UCSD-AML1 (cell line): ENCODE data around the gene STUM.

Source experiments
- DNase-seq: peaks from one replicate; lab custom pipeline; 2025; ENCODE audit not compliant: unreplicated experiment; lab: John Stamatoyannopoulos, UW

STUM gene

GRCh38 chr1:226624526-226624925, 76.0 kb downstream of the STUM start:
- no peak for DNase-seq

DNA sequence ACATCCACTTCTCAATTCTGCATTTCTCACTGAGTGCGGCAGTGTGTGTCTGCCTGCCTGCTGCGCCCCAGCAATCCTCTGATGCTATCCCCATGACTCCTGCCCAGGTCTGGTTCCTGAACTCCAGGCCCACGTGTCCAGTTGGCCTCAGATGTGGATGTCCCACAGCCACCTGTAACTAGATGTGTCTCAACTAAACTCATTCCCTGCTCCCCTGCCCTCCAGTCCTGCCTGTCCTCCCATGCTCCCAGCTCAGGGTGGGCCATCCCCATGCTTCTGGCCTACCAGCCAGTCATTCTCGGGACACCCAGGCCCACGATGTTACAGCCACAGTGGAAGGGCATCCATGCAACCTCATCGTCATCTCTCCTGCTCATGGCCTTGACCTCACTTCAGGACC, 76.8 kb downstream of the STUM start:
- DNase-seq = no peak

DNA sequence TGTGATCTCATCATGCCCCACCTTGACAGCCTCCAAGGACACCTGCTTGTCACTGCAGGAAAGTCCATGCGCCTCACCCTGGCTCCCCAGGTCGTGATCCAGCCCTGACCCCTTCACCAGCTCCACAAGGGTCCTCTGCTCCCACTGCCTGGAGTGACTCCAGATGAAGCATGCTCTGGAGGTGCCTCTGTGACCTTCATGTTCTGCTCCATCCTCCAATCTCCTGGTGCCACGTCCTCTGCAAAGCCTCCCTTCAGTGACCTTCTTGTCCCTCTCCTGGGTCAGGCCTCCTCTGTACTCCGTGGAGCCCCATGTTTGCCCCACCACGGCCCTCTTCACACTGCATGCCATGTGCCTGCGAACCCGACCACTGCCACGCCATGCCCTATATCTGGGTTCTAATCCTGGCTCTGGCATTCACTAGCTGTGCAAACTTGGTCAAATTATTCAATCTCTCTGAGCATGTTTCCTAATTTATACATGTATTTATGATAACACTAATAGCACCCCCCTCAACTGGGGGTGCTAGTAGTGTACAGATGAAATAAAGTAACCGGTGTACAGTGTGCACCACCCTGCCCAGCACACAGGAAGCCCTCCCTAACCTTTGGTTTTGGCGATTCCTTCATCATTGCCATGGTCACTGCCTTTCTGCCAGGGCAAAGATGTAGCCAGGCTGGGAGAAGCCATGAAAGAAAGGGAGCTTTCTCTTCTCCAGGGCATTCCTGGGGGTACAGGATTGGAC, 77.4 kb downstream of the STUM start:
- DNase-seq = no peak

- peak; percentile 74 for DNase-seq
Observed at GRCh38 chr1:226626577-226626956, 78.0 kb downstream of the STUM start.

GRCh38 chr1:226627050-226627755, 78.6 kb downstream of the STUM start:
- no peak for DNase-seq

GRCh38 chr1:226627924-226628611, 79.5 kb downstream of the STUM start:
- no peak for DNase-seq

DNA sequence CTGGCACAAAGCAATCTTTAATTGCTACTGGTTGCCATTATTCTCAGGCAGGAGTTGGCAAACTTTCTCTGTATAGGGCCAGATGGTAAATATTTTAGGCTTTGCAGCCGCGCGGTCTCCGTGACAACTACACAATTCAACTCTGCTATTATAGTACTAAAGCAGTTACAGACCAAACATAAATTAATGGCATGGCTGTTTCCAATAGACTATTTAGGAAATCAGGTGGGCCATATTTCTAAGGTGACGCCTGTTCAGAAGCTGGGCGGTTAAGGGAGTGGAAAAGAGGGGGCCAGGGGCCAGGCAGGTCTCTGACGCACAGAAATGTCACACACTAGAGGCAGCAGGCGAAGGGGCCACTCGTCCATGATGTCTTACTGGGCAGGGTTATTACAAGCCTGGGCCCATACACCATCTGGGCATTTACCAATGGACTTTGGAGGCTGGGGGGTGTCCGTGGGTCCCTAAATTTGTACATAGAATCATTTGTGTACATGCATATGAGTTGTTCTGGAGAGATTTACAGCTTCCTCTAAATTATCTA, 80.1 kb downstream of the STUM start:
- no peak for DNase-seq

DNA sequence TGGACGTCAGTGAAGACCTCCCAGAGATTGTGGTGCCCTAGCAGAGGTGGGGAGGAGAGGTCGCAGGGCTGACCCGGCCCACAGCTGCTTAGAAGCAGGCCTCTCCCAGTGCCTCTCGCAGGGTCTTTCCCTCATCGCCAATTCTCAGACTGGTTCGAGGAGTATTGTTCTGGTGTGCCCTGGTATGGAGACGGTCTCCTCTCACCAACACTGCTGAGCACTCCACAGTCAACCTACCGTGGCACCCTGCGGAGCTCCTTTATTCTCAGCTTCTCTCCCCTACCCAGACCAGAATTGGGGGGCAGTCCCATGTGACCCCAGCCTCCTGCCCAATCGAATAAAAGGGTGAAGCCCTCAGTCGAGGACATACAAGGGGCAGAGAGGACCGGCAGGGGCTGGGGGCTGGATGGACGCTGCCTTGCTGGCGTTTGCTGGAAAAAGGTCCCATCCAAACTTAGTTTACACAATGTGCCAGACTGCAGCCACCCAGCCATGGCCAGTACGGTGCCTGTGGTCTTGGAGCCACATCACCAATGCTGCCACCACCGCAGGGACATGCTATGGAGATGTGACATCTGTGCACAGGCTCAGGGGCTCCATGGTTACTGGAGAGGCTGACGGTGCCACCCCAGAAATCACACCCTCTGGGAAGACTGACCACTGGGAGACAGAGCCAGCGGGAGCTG, 80.8 kb downstream of the STUM start:
- no peak for DNase-seq

DNA sequence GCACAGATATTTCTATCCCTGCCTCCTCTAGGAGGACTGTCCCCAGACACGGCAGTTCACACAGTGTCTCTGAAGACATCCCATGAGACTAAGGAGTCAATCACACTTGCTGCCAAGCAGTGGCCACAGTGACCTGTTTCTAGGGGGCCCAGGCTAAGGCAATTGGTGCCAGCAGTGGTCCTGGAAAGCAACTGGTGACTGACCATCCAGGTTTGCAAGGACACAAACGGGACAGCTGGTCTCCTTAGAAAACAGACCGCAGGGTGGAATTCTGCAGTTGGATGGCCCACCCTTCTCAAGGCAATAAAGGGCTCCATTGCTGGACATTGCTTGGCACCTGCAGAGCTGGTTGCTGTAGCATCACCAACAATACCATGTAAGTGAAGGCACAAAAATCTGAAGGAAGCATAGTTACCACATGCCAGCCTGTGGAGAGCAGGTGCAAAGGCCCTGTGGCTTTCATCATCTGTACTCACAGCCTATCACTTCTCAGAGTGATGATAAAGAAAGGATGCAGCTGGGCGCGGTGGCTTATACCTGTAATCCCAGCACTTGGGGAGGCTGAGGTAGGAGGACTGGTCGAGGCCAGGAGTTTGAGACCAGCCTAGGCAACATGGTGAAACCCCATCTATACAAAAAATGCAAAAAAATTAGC, 81.5 kb downstream of the STUM start:
- no peak for DNase-seq

DNA sequence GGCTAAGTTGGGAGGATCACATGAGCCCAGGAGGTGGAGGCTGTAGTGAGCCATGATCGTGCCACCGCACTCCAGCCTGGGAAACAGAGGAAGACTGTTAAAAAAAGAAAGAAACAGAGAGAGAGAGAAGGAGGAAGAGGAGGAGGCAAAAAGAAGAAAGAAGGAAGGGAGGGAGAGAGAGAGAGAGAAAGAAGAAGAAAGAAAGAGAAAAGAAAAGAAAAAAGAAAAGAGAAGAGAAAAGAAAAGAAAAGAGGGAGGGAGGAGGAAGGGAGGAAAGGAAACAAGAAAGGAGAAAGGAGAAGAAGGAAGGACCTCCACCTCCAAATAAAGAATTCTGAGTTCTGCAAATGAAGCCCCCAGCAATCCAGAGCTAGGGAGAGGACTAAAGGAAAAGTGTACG, 82.0 kb downstream of the STUM start:
- DNase-seq = no peak

- DNase-seq = no peak
Observed at GRCh38 chr1:226631229-226632000, 82.9 kb downstream of the STUM start.

- DNase-seq = no peak
Observed at GRCh38 chr1:226632169-226632879, 83.8 kb downstream of the STUM start.

- DNase-seq = no peak
Observed at GRCh38 chr1:226632922-226633351, 84.4 kb downstream of the STUM start.

DNA sequence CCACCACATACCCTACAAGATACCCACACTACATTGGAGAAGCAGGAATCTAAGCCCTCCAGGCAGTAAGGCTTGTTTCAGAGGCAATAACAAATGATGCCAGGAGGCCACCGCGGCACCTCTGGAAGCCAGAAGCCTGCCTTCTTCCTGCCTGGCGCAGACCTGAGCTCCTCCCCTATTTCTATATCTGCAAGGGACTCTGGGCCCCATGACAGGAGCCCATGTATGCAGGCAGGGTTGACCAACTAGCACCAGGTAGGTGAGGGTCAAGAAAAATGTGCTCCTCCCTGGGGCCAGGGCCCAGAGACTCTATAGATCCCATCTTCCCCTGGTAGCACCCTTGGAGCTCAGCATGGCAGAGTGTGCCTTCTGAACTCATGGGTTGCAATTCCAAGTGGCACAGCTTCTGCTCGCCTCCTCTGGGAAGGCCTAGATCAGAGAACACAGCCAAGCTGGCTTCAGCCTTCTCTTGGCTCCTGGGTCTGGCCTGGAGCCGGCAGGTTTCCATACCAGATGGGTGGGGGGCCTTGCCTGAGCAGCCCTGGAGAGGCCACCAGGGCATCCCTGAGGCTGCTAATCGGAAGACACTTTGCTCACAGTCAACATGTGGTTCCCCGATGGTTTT, 85.1 kb downstream of the STUM start:
- DNase-seq = no peak

DNA sequence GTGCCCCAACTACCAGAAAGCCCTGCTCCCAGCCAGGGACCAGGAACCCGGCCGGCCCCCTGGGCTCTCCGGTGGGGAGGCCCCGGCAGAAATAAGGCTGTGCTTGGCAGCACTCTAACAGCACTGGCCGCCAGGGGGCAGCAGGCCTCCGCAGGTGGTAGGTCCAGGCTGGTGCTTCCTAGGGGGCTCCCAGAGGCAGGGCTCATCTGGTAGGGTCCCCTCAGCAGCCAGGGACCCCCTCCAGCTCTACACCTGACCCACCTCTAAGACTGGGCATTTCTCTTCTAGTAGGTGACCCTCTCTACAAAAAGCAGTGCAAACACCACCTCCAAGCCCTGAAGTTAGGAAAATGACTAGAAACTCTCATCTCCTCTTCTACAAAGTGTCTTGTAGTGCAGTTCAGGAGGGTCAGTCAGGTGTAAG, 85.6 kb downstream of the STUM start:
- DNase-seq = peak; percentile 74

DNA sequence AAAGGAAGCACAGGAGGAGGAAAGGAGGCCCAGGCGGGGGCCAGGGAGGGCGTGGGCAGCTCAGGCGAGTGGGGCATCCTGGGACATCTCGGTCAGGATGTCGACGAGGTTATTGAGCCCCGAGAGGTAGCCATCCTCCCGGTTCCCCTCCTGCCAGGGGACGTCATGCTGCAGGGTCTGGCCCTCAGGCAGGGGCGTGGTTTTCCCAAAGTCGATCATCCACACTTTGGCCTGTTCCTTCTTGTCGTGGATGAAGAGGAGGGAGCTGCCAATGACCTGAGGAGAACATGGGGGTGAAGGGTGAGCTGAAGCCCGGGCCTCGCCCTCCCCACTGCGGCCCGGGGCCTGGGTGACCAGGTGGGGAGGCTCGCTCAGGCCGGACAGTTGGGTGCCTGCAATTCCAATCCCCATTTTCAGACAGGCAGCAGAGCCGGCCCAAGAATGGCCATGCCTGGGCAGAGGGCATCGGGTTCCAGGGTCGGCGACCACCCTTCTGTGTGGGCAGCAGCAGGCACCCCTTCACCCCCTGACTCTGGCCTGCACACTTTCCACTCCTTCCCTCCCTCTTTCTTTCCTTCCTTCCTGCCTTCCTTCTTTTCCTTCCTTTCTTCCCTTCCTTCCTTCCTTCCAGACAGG, 86.2 kb downstream of the STUM start:
- DNase-seq = no peak

- no peak for DNase-seq
Observed at GRCh38 chr1:226635456-226635941, 86.9 kb downstream of the STUM start.

DNA sequence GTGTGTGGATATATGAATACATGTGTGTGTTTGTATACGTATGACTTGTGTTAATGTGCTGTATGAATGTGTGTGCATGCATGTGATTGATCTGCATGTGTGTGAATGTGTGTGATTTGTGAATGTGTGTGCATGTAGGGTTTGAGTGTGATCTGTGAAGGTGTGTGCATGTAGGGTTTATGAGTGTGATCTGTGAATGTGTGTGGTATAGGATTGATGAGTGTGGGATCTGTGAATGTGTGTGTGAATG, 88.2 kb downstream of the STUM start:
- DNase-seq = no peak
